Subcutaneous abdominal adipose tissue (tissue), 5 donors: ENCODE measurements around the gene HPCAL1.
A peak's percentile ranks its signal among the peaks of the same experiment; 100 is the strongest.

Experiments
- H3K27ac ChIP-seq: one replicate; pipeline ENCODE4 v1.7.0; 2013; ENCODE audit warnings: low read depth, mild to moderate bottlenecking, inconsistent platforms, low read length, moderate library complexity
- H3K27me3 ChIP-seq, 5 donors: one replicate each; pipeline ENCODE4 v1.7.0; 2013; ENCODE audit warnings: low read length in 5 of 5, inconsistent platforms in 1 of 5; ENCODE audit not compliant: control insufficient read depth in 5 of 5, insufficient read depth in 4 of 5
- H3K36me3 ChIP-seq, 5 donors: one replicate each; pipeline ENCODE4 v1.7.0; 2013; ENCODE audit warnings: low read length in 5 of 5; ENCODE audit not compliant: control insufficient read depth in 5 of 5, insufficient read depth in 5 of 5
- H3K4me1 ChIP-seq, 5 donors: one replicate each; pipeline ENCODE4 v1.7.0; 2013; ENCODE audit warnings: low read length in 5 of 5, mild to moderate bottlenecking in 3 of 5, moderate library complexity in 1 of 5; ENCODE audit not compliant: control insufficient read depth in 5 of 5, insufficient read depth in 5 of 5
- H3K4me3 ChIP-seq, 5 donors: one replicate each; pipeline ENCODE4 v1.7.0; 2013; ENCODE audit warnings: low read length in 5 of 5, low read depth in 1 of 5
- H3K9ac ChIP-seq, 5 donors: one replicate each; pipeline ENCODE4 v1.7.0; 2013; ENCODE audit warnings: low read length in 5 of 5, mild to moderate bottlenecking in 4 of 5, moderate library complexity in 3 of 5
- H3K9me3 ChIP-seq, 5 donors: one replicate each; pipeline ENCODE4 v1.7.0; 2013; ENCODE audit warnings: low read length in 5 of 5; ENCODE audit not compliant: control insufficient read depth in 5 of 5
- donor health status: healthy.
- donor health status: healthy.
- donor health status: healthy.
- donor health status: healthy.
- donor health status: healthy.

Gene HPCAL1

GRCh38 chr2:10400002-10400401 lies 97.3 kb downstream of the HPCAL1 start:
- H3K27me3 ChIP-seq: no peaks in the 10 kb centered on the region
- H3K9ac ChIP-seq: no peak overlapping the region
- peak overlapping the region; percentile 58 for H3K27ac ChIP-seq
- peaks cover 0 to 2% (median 0%) of the 10 kb centered on the region in 5 donors for H3K36me3 ChIP-seq
- H3K4me3 ChIP-seq: no peak overlapping the region
- peaks cover 4 to 72% (median 57%) of the 10 kb centered on the region in 5 donors for H3K4me1 ChIP-seq
- no peaks in the 10 kb centered on the region for H3K9me3 ChIP-seq

GRCh38 chr2:10400568-10400977 lies 97.9 kb downstream of the HPCAL1 start:
- no peaks in the 10 kb centered on the region for H3K9me3 ChIP-seq
- no peak overlapping the region for H3K4me3 ChIP-seq
- peak overlapping the region; percentile 58 for H3K27ac ChIP-seq
- H3K4me1 ChIP-seq: peaks cover 6 to 78% (median 62%) of the 10 kb centered on the region in 5 donors
- H3K27me3 ChIP-seq: no peaks in the 10 kb centered on the region
- peaks cover 0 to 2% (median 0%) of the 10 kb centered on the region in 5 donors for H3K36me3 ChIP-seq
- no peak overlapping the region for H3K9ac ChIP-seq

- H3K36me3 ChIP-seq: peaks cover 0 to 2% (median 0%) of the 10 kb centered on the region in 5 donors
- H3K27me3 ChIP-seq: no peaks in the 10 kb centered on the region
- peak overlapping the region; percentile 58 for H3K27ac ChIP-seq
- H3K9ac ChIP-seq: no peak overlapping the region
- peaks cover 12 to 85% (median 69%) of the 10 kb centered on the region in 5 donors for H3K4me1 ChIP-seq
- no peak overlapping the region for H3K4me3 ChIP-seq
- no peaks in the 10 kb centered on the region for H3K9me3 ChIP-seq
These were observed 98.6 kb downstream of the HPCAL1 start for GRCh38 chr2:10400978-10401951.

GRCh38 chr2:10402062-10402585 lies 99.4 kb downstream of the HPCAL1 start:
- peaks cover 0 to 2% (median 0%) of the 10 kb centered on the region in 5 donors for H3K36me3 ChIP-seq
- no peaks in the 10 kb centered on the region for H3K27me3 ChIP-seq
- H3K9me3 ChIP-seq: no peaks in the 10 kb centered on the region
- no peak overlapping the region for H3K27ac ChIP-seq
- peaks cover 12 to 92% (median 78%) of the 10 kb centered on the region in 5 donors for H3K4me1 ChIP-seq
- no peak overlapping the region for H3K9ac ChIP-seq
- no peak overlapping the region for H3K4me3 ChIP-seq

GRCh38 chr2:10402653-10403215 lies 100.0 kb downstream of the HPCAL1 start:
- H3K27me3 ChIP-seq: no peaks in the 10 kb centered on the region
- H3K36me3 ChIP-seq: peaks cover 0 to 2% (median 0%) of the 10 kb centered on the region in 5 donors
- H3K9ac ChIP-seq: no peak overlapping the region
- no peaks in the 10 kb centered on the region for H3K9me3 ChIP-seq
- no peak overlapping the region for H3K27ac ChIP-seq
- peaks cover 16 to 92% (median 81%) of the 10 kb centered on the region in 5 donors for H3K4me1 ChIP-seq
- no peak overlapping the region for H3K4me3 ChIP-seq

- Histone ChIP-seq H3K36me3 (peaks cover 0 to 2% (median 0%) of the 10 kb centered on the region in 5 donors), H3K4me1 (peaks cover 16 to 97% (median 89%) of the 10 kb centered on the region in 5 donors)
These were observed 101.8 kb downstream of the HPCAL1 start for GRCh38 chr2:10404324-10405143.

GRCh38 chr2:10405448-10405847 lies 102.7 kb downstream of the HPCAL1 start:
- Histone ChIP-seq H3K4me1 (peaks cover 15 to 89% (median 82%) of the 10 kb centered on the region in 5 donors), H3K4me3 (peak overlapping the region in 1 of 5 donors; percentile 4), H3K27ac (peak overlapping the region; percentile 41), H3K9ac (peak overlapping the region in 1 of 5 donors; percentile 21), H3K9me3 (no peaks in the 10 kb centered on the region), H3K27me3 (peaks cover 0 to 3% (median 0%) of the 10 kb centered on the region in 5 donors), H3K36me3 (peaks cover 0 to 2% (median 0%) of the 10 kb centered on the region in 5 donors)

More at GRCh38 chr2:10404324-10405143, 101.8 kb downstream of the HPCAL1 start:
- peak overlapping the region in 1 of 5 donors; percentile 13 for H3K4me3 ChIP-seq
- no peaks in the 10 kb centered on the region for H3K9me3 ChIP-seq
- H3K9ac ChIP-seq: peak overlapping the region in 2 of 5 donors; percentile 21 to 22
- H3K27ac ChIP-seq: peak overlapping the region; percentile 41
- H3K27me3 ChIP-seq: peaks cover 0 to 3% (median 0%) of the 10 kb centered on the region in 5 donors

GRCh38 chr2:10406016-10406415 lies 103.3 kb downstream of the HPCAL1 start:
- H3K36me3 ChIP-seq: peaks cover 0 to 2% (median 0%) of the 10 kb centered on the region in 5 donors
- no peaks in the 10 kb centered on the region for H3K9me3 ChIP-seq
- peak overlapping the region; percentile 37 for H3K27ac ChIP-seq
- H3K4me3 ChIP-seq: peak overlapping the region in 2 of 5 donors; percentile 6 to 32
- peaks cover 0 to 3% (median 0%) of the 10 kb centered on the region in 5 donors for H3K27me3 ChIP-seq
- peaks cover 14 to 89% (median 78%) of the 10 kb centered on the region in 5 donors for H3K4me1 ChIP-seq
- H3K9ac ChIP-seq: peak overlapping the region in 1 of 5 donors; percentile 38

GRCh38 chr2:10406491-10407188 lies 103.9 kb downstream of the HPCAL1 start:
- Histone ChIP-seq H3K9me3 (no peaks in the 10 kb centered on the region), H3K27ac (peak overlapping the region; percentile 37), H3K4me3 (peak overlapping the region in 3 of 5 donors; percentile 2 to 23 (median 6)), H3K4me1 (peaks cover 14 to 85% (median 72%) of the 10 kb centered on the region in 5 donors), H3K36me3 (peaks cover 0 to 6% (median 0%) of the 10 kb centered on the region in 5 donors), H3K27me3 (peaks cover 0 to 3% (median 0%) of the 10 kb centered on the region in 5 donors), H3K9ac (peak overlapping the region in 1 of 5 donors; percentile 38)
